NB4 (cell line): ENCODE measurements around the gene EVI2A.

ENCODE experiments used
- CTCF ChIP-seq: IDR thresholded peaks from one replicate; pipeline ENCODE4 v1.5.1; 2012; ENCODE audit warnings: low read depth, low read length
- MAX ChIP-seq: IDR thresholded peaks from 2 replicates; pipeline ENCODE4 v1.6.1; 2011; ENCODE audit warnings: low read depth, low read length
- POLR2A ChIP-seq: IDR thresholded peaks from 2 replicates; pipeline ENCODE4 v1.6.1; 2011; ENCODE audit warnings: mild to moderate bottlenecking; ENCODE audit not compliant: insufficient read length; ENCODE audit errors: extremely low read depth

GRCh38 chr17:31279401-31279800 lies 42.0 kb downstream of the EVI2A start:
- TF ChIP-seq CTCF (no peak), POLR2A (no peak), MAX (no peak)
